ENCODE results near the gene CDKL4.

- TF ChIP-seq CTCF (conservative IDR thresholded peaks at IDR 0.05) = no peak
- TF ChIP-seq EZH2 (IDR thresholded peaks at IDR 0.05; ENCODE audit: low read depth) = no peak
These were observed at the start of gene CDKL4 for GRCh38 chr2:39243469-39244123.
